ENCODE data around the gene PSMG3.
"Not testable (repeated sequence)": the region's sequence is repeated elsewhere in the genome, so short reads cannot be mapped to it uniquely, and the experiment has no call there.

Gene PSMG3

DNA sequence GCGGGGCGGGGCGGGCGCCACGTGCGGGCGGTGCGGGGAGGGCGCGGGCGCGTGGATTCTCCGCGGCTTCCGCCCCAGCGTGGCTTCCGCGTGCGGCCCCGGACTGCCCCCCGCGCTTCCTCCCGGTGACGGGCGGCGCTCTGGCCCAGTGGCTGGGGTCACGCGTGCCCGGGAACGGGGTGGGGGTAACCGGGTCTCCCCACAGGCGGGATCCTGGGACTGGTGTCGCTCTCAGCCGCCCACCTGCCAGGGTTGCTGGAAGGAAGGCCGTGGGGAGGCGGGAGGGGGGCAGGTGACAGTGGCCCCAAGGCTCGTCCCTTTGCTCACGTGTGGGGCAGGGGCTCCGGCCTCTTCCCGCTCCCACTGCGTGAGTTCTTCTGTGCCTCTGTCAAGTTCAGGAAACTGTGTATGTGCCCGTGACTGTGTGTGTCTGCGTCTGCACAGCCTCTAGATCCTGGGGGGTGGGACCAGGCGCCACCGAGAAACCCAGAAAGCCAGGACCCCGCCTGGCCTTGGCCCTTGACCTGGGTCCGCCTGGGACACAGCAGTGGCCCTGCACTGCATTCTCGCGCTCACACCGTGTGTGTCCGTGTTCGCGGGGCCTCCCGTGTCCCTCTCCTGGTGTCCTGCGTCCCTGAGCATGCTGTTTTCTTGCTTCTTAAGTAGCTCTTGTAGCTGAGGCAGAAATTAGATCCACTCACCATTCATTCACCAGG is 38.4 kb downstream of the PSMG3 start:
- DNase-seq, result peak; percentile 28

DNA sequence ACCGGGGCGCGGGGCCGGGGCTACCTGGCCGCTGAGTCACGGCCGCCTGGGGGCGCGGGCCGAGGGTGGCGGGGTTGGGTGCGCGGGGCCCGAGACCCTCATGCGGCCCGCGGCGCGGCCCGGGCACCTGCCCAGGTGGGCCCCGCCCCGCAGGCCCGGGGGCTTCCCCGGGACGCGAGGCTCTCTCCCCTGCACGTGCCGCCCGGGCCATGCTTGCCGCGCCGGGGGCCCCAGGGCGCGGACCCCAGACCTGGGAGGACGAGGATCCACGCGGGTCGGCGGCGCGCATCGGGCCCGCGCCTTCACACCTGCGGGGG is 38.9 kb downstream of the PSMG3 start:
- no peak for DNase-seq

DNA sequence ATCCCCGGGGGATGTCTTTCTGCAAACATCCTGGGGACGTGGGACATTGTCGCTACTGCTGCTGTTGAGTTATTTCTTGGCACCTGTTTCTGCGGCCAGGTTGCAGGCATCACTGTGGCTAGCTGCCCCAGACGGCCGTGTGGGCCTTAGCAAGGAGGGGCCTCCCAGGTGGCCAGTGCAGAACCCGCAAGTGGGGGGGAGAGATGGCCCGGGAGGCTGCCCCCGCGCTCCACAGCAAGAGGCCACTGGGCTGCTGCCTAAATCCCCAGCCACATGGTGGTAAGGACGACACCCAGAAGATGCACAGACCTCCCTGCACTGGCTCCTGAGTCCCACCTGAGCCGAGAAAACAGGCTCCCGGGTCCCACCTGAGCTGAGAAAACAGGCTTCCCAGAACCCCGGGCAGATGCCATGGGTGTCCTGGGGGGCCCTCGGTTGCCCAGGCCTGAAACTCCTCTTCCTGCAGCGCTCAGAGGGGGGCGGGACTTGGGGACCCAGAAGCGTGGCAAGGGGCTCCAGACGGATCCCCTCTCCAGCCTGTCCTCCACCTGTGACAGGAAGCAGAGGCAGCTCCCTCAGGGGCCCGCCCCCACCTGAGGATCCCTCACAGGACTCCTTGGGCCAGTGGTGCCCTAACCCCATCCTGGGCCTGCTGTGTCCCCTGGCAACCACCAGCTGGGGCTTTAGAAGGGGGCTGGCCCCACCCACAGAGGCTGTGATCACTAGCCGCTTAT is 40.3 kb downstream of the PSMG3 start:
- no peak for DNase-seq

GRCh38 chr7:1526271-1526754 is 43.5 kb downstream of the PSMG3 start:
- DNase-seq, result no peak

DNA sequence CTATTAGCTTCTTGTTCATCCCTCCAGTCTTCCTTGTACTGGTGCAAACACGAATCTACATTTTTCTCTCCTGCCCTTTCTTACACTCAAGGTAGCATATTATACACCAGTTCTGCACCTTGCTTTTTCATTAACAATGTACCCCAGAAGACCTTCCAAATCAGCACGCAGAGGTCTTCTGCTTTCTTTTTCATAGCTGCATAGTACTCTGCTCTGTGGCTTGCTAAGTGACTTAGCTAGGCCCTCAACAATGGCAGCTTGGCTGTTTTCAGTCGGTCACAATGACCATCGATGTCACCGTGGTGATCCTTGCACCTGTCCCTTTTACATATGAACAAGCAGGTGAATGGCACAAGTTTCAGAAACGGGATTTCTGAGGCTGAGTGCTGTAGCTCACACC is 44.4 kb downstream of the PSMG3 start:
- DNase-seq, result no peak

- no peak for DNase-seq
These were observed 46.0 kb downstream of the PSMG3 start for GRCh38 chr7:1523844-1524243.

DNA sequence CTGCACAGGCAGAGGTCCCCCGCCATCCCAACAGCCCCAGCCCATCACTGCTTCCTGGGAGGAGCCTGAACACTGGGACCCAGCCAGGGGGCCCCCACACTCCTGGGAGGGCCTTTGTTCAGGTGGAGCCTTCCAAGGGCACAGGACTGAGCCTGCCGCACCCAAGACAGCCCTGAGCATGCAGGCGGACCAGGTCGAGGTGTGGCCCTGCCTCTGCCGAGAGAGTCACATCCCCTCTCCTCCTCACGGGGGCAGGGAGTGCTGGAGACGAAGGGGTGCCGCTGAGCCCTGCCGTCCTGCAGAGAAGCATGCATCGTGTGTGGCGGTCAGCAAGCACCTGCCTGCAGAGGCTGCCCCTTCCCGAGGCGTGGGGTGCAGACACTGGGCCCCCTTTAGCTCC is 46.6 kb downstream of the PSMG3 start:
- no peak for DNase-seq

GRCh38 chr7:1521456-1521855 is 48.4 kb downstream of the PSMG3 start:
- DNase-seq, result no peak

- no peak for DNase-seq
These were observed 49.1 kb downstream of the PSMG3 start for GRCh38 chr7:1520539-1521234.

GRCh38 chr7:1519322-1519922 is 50.4 kb downstream of the PSMG3 start:
- not testable (repeated sequence) for DNase-seq

All from NCI-H146 (cell line).